ENCODE results near the gene MYCBP. TPM values are rescaled to one million over a fixed set of nuclear protein-coding genes. Genes with fewer than 3 reads are reported as not detected.

MYCBP gene
- total and polyA plus RNA-seq, 2 experiments from 2014 or later = 14.7 to 33.9 TPM

- H3K36me3 ChIP-seq (replicated peaks; ENCODE audit: insufficient read depth, low read depth) = no peaks in the 10 kb centered on the region
- TF ChIP-seq EZH2 (IDR thresholded peaks at IDR 0.05; ENCODE audit: borderline replicate concordance) (no peak), EZH2phosphoT487 (IDR thresholded peaks at IDR 0.05; ENCODE audit: low read depth, severe bottlenecking, unreplicated experiment) (no peak), CTCF (IDR thresholded peaks at IDR 0.05; ENCODE audit: poor library complexity) (no peak)
- no peak overlapping the region for H3K27ac ChIP-seq
- DNase-seq (ENCODE audit: low spot score) = no peak
- 60% methylated on average over 7 of the region's 7 CpGs for WGBS (ENCODE audit: low lambda C conversion rate, missing lambda C conversion rate)
- no peaks in the 10 kb centered on the region for H3K79me2 ChIP-seq
- H3K27me3 ChIP-seq = peaks cover 83% of the 10 kb centered on the region
- H3K4me2 ChIP-seq = no peak overlapping the region
- no peaks in the 10 kb centered on the region for H3K9me2 ChIP-seq (replicated peaks; ENCODE audit: insufficient read depth)
- no peaks in the 10 kb centered on the region for H4K20me1 ChIP-seq (ENCODE audit: insufficient read depth, poor library complexity, severe bottlenecking)
- no peak overlapping the region for H3K4me3 ChIP-seq
- no peaks in the 10 kb centered on the region for H3K9me3 ChIP-seq (ENCODE audit: low read depth)
- peaks cover 14% of the 10 kb centered on the region for H3K4me1 ChIP-seq (ENCODE audit: insufficient read depth)
- H2AFZ ChIP-seq = no peak overlapping the region
Measured at GRCh38 chr1:38814444-38814983, 58.6 kb downstream of the MYCBP start.

GRCh38 chr1:38812981-38813380 is 60.2 kb downstream of the MYCBP start:
- H3K4me1 ChIP-seq (ENCODE audit: insufficient read depth) = peaks cover 2% of the 10 kb centered on the region
- H3K27ac ChIP-seq = no peak overlapping the region
- TF ChIP-seq EZH2 (IDR thresholded peaks at IDR 0.05; ENCODE audit: borderline replicate concordance) (no peak), CTCF (IDR thresholded peaks at IDR 0.05; ENCODE audit: poor library complexity) (no peak), EZH2phosphoT487 (IDR thresholded peaks at IDR 0.05; ENCODE audit: low read depth, severe bottlenecking, unreplicated experiment) (no peak)
- no peak overlapping the region for H3K4me2 ChIP-seq
- H3K4me3 ChIP-seq = no peak overlapping the region
- no peak for DNase-seq (ENCODE audit: low spot score)
- H2AFZ ChIP-seq = no peak overlapping the region
- H3K36me3 ChIP-seq (replicated peaks; ENCODE audit: insufficient read depth, low read depth) = no peaks in the 10 kb centered on the region
- 51% methylated on average over 5 of the region's 5 CpGs for WGBS (ENCODE audit: low lambda C conversion rate, missing lambda C conversion rate)
- no peaks in the 10 kb centered on the region for H4K20me1 ChIP-seq (ENCODE audit: insufficient read depth, poor library complexity, severe bottlenecking)
- peaks cover 88% of the 10 kb centered on the region for H3K27me3 ChIP-seq
- no peaks in the 10 kb centered on the region for H3K9me3 ChIP-seq (ENCODE audit: low read depth)
- no peaks in the 10 kb centered on the region for H3K79me2 ChIP-seq
- H3K9me2 ChIP-seq (replicated peaks; ENCODE audit: insufficient read depth) = no peaks in the 10 kb centered on the region

Small RNA genes within 50 kb of the gene (small RNA-seq; reads per million reads assigned to genes)
- not detected for gene GJA9-MYCBP

Other genes with a start within 250 kb of the MYCBP start
- gene RRAGC, start 13.6 kb downstream of the MYCBP start, total RNA-seq = 28.0 and 36.6 TPM in 2 replicates
- gene RRAGC, start 13.6 kb downstream of the MYCBP start, polyA plus RNA-seq = 21.7 and 26.3 TPM in 2 replicates
- gene GJA9, start 8.2 kb upstream of the MYCBP start, total RNA-seq = not detected in 2 replicates
- 0.34 TPM in 1 of 2 replicates, not detected in the other for gene GJA9, start 8.2 kb upstream of the MYCBP start, polyA plus RNA-seq
- gene RHBDL2, start 68.5 kb upstream of the MYCBP start, total RNA-seq = 0.57 TPM in 1 of 2 replicates, not detected in the other
- gene RHBDL2, start 68.5 kb upstream of the MYCBP start, polyA plus RNA-seq = 0.77 and 1.4 TPM in 2 replicates
- 75.1 and 81.9 TPM in 2 replicates for gene AKIRIN1, start 117.9 kb upstream of the MYCBP start, total RNA-seq
- gene AKIRIN1, start 117.9 kb upstream of the MYCBP start, polyA plus RNA-seq = 70.7 and 77.3 TPM in 2 replicates
- gene NDUFS5, start 153.0 kb upstream of the MYCBP start, total RNA-seq = 449 and 465 TPM in 2 replicates
- gene NDUFS5, start 153.0 kb upstream of the MYCBP start, polyA plus RNA-seq = 535 and 547 TPM in 2 replicates

Measured in hepatocyte (in vitro differentiated cells).